MM.1S (cell line): Measurements from ENCODE around the gene MBOAT2.

Experiments used
- CTCF ChIP-seq: fragments of 300-600 bp; sonication (generic); IDR thresholded peaks from 2 replicates; pipeline ENCODE4 v1.5.1; 2016; ENCODE audit warnings: antibody characterized with exemption, low read length, mixed read lengths
- EZH2 ChIP-seq: fragments of 300-600 bp; sonication (generic); optimal IDR thresholded peaks from 2 replicates; pipeline ENCODE3; 2017; ENCODE audit warnings: low read depth, mild to moderate bottlenecking, antibody characterized with exemption, low read length, mixed read lengths

GRCh38 chr2:9030841-9031240 lies 27.4 kb upstream of the MBOAT2 start:
- TF ChIP-seq CTCF (no peak), EZH2 (no peak)
